ENCODE measurements around the gene LEP. TPM values are rescaled to one million over a fixed set of nuclear protein-coding genes. Genes with fewer than 3 reads are reported as not detected.

Gene LEP
- total and polyA plus RNA-seq, 8 donors: 0.05 to 0.12 TPM; not detected in 6

- H3K36me3 ChIP-seq: peaks cover 28 to 98% (median 95%) of the 10 kb centered on the region in 4 donors
- WGBS, 5 donors: 88 to 100% (median 94%) methylated on average over 2 of the region's 2 CpGs
Observed at GRCh38 chr7:128307061-128307460, 66.0 kb downstream of the LEP start.

More at GRCh38 chr7:128307061-128307460, 66.0 kb downstream of the LEP start:
- H3K9me3 ChIP-seq: no peaks in the 10 kb centered on the region
- no peaks in the 10 kb centered on the region for H3K4me1 ChIP-seq
- no peaks in the 10 kb centered on the region for H3K27me3 ChIP-seq
- TF ChIP-seq POLR2AphosphoS5 (IDR thresholded peaks at IDR 0.05) (no peak), POLR2A (IDR thresholded peaks at IDR 0.05) (no peak), CTCF (IDR thresholded peaks at IDR 0.05) (no peak), EP300 (IDR thresholded peaks at IDR 0.05) (no peak)
- H3K27ac ChIP-seq: no peak overlapping the region
- no peak overlapping the region for H3K4me3 ChIP-seq
- intact Hi-C loops (cut with DNase I; ENCODE audit: low total_unique reads): no loop called here
- DNase-seq: no peak

Small RNAs within 50 kb of the gene (small RNA-seq; reads per million reads assigned to genes)
- gene MIR129-1: 0 to 1.8 (median 0.57) reads per million in 4 donors

Other genes starting within 250 kb of the LEP start
- gene LRRC4, start 209.8 kb upstream of the LEP start, total RNA-seq: 10 to 100 TPM in 2 of 5 donors, under 1 TPM in 2, not detected in 1; 0.45 to 61.8 (median 15.9) TPM
- 1 to 10 TPM in 2 of 3 donors, under 1 TPM in 1; 0.46 to 3.5 (median 1.1) TPM for gene LRRC4, start 209.8 kb upstream of the LEP start, polyA plus RNA-seq
- 100 to 1,000 TPM in 1 of 5 donors, 10 to 100 TPM in 4; 21.0 to 319 (median 54.8) TPM for gene RBM28, start 102.6 kb downstream of the LEP start, total RNA-seq
- 10 to 100 TPM in 2 of 3 donors, 1 to 10 TPM in 1; 8.1 to 18.9 (median 15.6) TPM for gene RBM28, start 102.6 kb downstream of the LEP start, polyA plus RNA-seq
- gene PRRT4, start 120.4 kb downstream of the LEP start, total RNA-seq: not detected
- gene PRRT4, start 120.4 kb downstream of the LEP start, polyA plus RNA-seq: 1 to 10 TPM in 1 of 3 donors, under 1 TPM in 1, not detected in 1; 0.12 to 1.2 TPM
- 100 to 1,000 TPM in 2 of 5 donors, 10 to 100 TPM in 3; 45.5 to 188 (median 94.4) TPM for gene IMPDH1, start 168.7 kb downstream of the LEP start, total RNA-seq
- gene IMPDH1, start 168.7 kb downstream of the LEP start, polyA plus RNA-seq: 10 to 100 TPM; 32.7 to 72.3 (median 59.7) TPM
- gene HILPDA, start 214.6 kb downstream of the LEP start, total RNA-seq: 10 to 100 TPM in 1 of 5 donors, 1 to 10 TPM in 2, under 1 TPM in 1, not detected in 1; 0.45 to 38.2 (median 2.3) TPM
- 10 to 100 TPM in 2 of 3 donors, 1 to 10 TPM in 1; 8.1 to 25.8 (median 14.2) TPM for gene HILPDA, start 214.6 kb downstream of the LEP start, polyA plus RNA-seq
- gene METTL2B, start 235.5 kb downstream of the LEP start, total RNA-seq: 10 to 100 TPM; 10.3 to 21.5 (median 12.5) TPM
- gene METTL2B, start 235.5 kb downstream of the LEP start, polyA plus RNA-seq: 10 to 100 TPM in 2 of 3 donors, 1 to 10 TPM in 1; 7.8 to 12.8 (median 11.7) TPM